Upper lobe of left lung (tissue), 6 donors: ENCODE data around the gene KIAA1755. TPM values are rescaled to one million over a fixed set of nuclear protein-coding genes. Genes with fewer than 3 reads are reported as not detected.

Experiments
- ATAC-seq, 2 donors: fragments of 200-7000 bp; cut with Tn5 transposase; one replicate each; pipeline ENCODE4 v1.9.1; 2022; ENCODE audit warnings: mild to moderate bottlenecking in 2 of 2, moderate library complexity in 2 of 2; ENCODE audit not compliant: low FRiP score in 2 of 2
- DNase-seq, 2 donors: peaks; one replicate each; pipeline ENCODE4 v3.0.0-alpha.2; 2019 to 2020
- H3K27ac ChIP-seq, 4 donors: fragments of 200-600 bp; sonication (generic); one replicate each; pipeline ENCODE4 v1.5.1; 2016 to 2019
- H3K27me3 ChIP-seq, 4 donors: fragments of 200-600 bp; sonication (generic); one replicate each; pipeline ENCODE4 v1.5.1; 2017 to 2019
- H3K36me3 ChIP-seq, 4 donors: fragments of 200-600 bp; sonication (generic); one replicate each; pipeline ENCODE4 v1.5.1; 2016 to 2019
- H3K4me1 ChIP-seq, 4 donors: fragments of 200-600 bp; sonication (generic); one replicate each; pipeline ENCODE4 v1.5.1; 2018 to 2019
- H3K4me3 ChIP-seq, 4 donors: fragments of 200-600 bp; sonication (generic); one replicate each; pipeline ENCODE4 v1.5.1; 2017 to 2019; ENCODE audit warnings: mild to moderate bottlenecking in 2 of 4, moderate library complexity in 1 of 4
- H3K9me3 ChIP-seq, 4 donors: fragments of 200-600 bp; sonication (generic); one replicate each; pipeline ENCODE4 v1.5.1; 2018 to 2019
- EP300 ChIP-seq, 4 donors: sonication (generic); formaldehyde crosslinking; IDR thresholded peaks; one replicate each; pipeline ENCODE4 v1.5.1; 2017; ENCODE audit warnings: antibody characterized with exemption in 4 of 4, control low read depth in 2 of 4
- POLR2A ChIP-seq, 4 donors: fragments of 450-650 bp; IDR thresholded peaks; one replicate each; pipeline ENCODE4 v1.5.1; 2016 to 2017; ENCODE audit warnings: antibody characterized with exemption in 4 of 4, mild to moderate bottlenecking in 2 of 4
- POLR2AphosphoS5 ChIP-seq, 2 donors: sonication (generic); formaldehyde crosslinking; IDR thresholded peaks; one replicate each; pipeline ENCODE4 v1.5.1; 2017; ENCODE audit warnings: antibody characterized with exemption in 2 of 2
- WGBS, 2 donors: methylation state at CpG; one replicate each; pipeline ENCODE4 v1.1.5; 2017 to 2018; 5-methylcytosine and 5-hydroxymethylcytosine counted together
- total RNA-seq, 6 donors: library from RNA; depleted of rRNA in 4 of 6; stranded (reverse); fragments of >200 nt in 4 of 6; gene quantifications; one replicate each; pipeline versions ENCODE4 v1.1.0 to v1.2.1, GENCODE V29; 2016 to 2021
- TF ChIP-seq, protein P1 (sequence below), 6 experiments: fragments of 450-650 bp in 4 of 6; fragments of 200-600 bp in 2 of 6; sonication (generic) in 2 of 6; IDR thresholded peaks; one replicate each; pipeline ENCODE4 v1.5.1; 2016 to 2019; ENCODE audit warnings: antibody characterized with exemption in 6 of 6
- donor health status: DM: no; HTN: no; CAD: no; lungs with moderate emphysema.
- donor health status: DM: no; HTN: yes; CAD: no; lungs with severe emphysema.

The KIAA1755 gene
- total RNA-seq, 6 donors from 2014 or later, result 0.15 to 3.1 (median 1.4) TPM

DNA sequence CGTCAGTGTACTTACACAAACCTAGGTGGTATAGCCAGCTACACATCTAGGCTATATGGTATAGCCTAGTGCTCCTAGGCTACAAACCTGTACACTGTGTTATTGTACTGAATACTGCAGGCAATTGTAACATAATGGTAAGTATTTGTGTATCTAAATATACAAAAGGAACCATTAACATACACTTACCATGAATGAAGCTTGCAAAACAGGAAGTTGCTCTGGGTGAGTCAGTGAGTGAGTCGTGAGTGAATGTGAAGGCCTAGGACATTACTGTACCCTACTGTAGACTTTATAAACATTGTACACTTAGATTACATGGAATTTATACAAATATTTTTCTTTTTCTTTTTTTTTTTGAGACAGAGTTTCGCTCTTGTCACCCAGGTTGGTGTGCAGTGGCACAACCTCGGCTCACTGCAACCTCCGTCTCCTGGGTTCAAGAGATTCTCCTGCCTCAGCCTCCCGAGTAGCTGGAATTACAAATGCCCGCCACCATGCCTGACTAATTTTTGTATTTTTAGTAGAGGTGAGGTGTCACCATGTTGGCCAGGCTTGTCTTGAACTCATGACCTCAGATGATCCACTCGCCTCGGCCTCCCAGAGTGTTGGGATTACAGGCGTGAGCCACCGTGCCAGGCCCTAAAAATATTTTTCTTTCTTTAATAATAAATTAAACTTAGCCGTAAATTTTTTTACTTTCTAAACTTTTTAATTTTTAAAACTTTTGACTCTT lies 15.4 kb upstream of the KIAA1755 start:
- H3K36me3 ChIP-seq, result no peaks in the 10 kb centered on the region
- ATAC-seq (no peak), DNase-seq (peak in 1 of 2 donors; percentile 38)
- TF ChIP-seq POLR2AphosphoS5 (IDR thresholded peaks at IDR 0.05) (no peak), EP300 (IDR thresholded peaks at IDR 0.05) (no peak), POLR2A (IDR thresholded peaks at IDR 0.05) (no peak)
- TF ChIP-seq, protein P1, sequence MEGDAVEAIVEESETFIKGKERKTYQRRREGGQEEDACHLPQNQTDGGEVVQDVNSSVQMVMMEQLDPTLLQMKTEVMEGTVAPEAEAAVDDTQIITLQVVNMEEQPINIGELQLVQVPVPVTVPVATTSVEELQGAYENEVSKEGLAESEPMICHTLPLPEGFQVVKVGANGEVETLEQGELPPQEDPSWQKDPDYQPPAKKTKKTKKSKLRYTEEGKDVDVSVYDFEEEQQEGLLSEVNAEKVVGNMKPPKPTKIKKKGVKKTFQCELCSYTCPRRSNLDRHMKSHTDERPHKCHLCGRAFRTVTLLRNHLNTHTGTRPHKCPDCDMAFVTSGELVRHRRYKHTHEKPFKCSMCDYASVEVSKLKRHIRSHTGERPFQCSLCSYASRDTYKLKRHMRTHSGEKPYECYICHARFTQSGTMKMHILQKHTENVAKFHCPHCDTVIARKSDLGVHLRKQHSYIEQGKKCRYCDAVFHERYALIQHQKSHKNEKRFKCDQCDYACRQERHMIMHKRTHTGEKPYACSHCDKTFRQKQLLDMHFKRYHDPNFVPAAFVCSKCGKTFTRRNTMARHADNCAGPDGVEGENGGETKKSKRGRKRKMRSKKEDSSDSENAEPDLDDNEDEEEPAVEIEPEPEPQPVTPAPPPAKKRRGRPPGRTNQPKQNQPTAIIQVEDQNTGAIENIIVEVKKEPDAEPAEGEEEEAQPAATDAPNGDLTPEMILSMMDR (IDR thresholded peaks at IDR 0.05), result no peak
- no peak overlapping the region for H3K27ac ChIP-seq
- WGBS, 2 donors, result 80 to 83% methylated on average over 12 of the region's 12 CpGs
- no peak overlapping the region for H3K4me3 ChIP-seq
- no peaks in the 10 kb centered on the region for H3K27me3 ChIP-seq
- no peaks in the 10 kb centered on the region for H3K9me3 ChIP-seq
- H3K4me1 ChIP-seq, result peaks cover 0 to 4% (median 0%) of the 10 kb centered on the region in 4 donors

DNA sequence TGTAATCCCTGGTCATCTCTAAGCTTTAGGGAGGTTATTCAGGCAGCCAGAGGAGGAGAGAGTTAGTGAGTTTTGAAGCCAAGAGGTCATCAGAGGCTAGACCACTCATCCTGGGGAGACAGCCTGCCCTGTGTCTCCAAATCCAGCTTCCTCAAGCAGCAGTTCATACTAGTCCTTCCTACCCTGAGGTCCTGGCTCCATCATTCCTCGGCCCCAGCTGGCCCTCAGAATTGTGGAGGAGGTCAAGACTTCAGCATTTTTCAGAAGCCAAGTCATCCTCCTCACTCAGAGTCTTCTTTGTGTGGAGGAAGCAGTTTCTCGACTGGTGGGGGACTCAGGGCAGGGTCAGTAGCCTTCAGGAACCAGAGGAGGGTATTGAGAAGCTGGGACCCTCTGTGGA lies 12.4 kb upstream of the KIAA1755 start:
- Histone ChIP-seq H3K27me3 (no peaks in the 10 kb centered on the region), H3K27ac (no peak overlapping the region), H3K9me3 (no peaks in the 10 kb centered on the region), H3K4me1 (peaks cover 0 to 8% (median 0%) of the 10 kb centered on the region in 4 donors), H3K4me3 (no peak overlapping the region), H3K36me3 (no peaks in the 10 kb centered on the region)
- ATAC-seq (peak in 1 of 2 donors; percentile 52), DNase-seq (no peak)
- 61 to 83% methylated on average over 1 to 2 of the region's 2 CpGs for WGBS, 2 donors
- TF ChIP-seq EP300 (IDR thresholded peaks at IDR 0.05), result no peak
- TF ChIP-seq, protein P1 (IDR thresholded peaks at IDR 0.05), result no peak
- no peak for TF ChIP-seq POLR2A (IDR thresholded peaks at IDR 0.05)
- TF ChIP-seq POLR2AphosphoS5 (IDR thresholded peaks at IDR 0.05), result no peak

DNA sequence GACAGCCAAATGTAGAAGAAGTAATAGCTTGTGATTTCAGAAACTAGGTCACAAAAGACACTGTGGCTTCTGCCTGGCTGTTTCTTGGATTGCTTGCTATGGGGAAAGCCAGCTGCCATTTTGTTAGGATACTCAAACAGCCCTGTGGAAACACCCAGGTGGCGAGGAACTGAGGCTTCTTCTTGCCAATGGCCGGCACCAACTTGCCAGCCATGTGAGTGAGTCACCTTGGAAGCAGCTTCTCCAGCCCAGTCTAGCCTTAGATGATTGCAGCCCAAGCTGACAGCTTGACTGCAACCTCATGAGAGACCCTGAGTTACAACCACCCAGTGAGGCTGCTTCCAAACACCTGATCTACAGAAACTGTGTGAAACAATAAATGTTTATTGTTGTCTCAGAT lies 11.9 kb upstream of the KIAA1755 start:
- TF ChIP-seq, protein P1 (IDR thresholded peaks at IDR 0.05), result no peak
- TF ChIP-seq POLR2A (IDR thresholded peaks at IDR 0.05) (no peak), POLR2AphosphoS5 (IDR thresholded peaks at IDR 0.05) (no peak), EP300 (IDR thresholded peaks at IDR 0.05) (no peak)
- Histone ChIP-seq H3K27ac (no peak overlapping the region), H3K4me3 (no peak overlapping the region), H3K36me3 (no peaks in the 10 kb centered on the region), H3K9me3 (no peaks in the 10 kb centered on the region), H3K4me1 (peaks cover 0 to 8% (median 0%) of the 10 kb centered on the region in 4 donors), H3K27me3 (no peaks in the 10 kb centered on the region)
- DNase-seq, result no peak
- 83 to 95% methylated on average over 1 to 2 of the region's 2 CpGs for WGBS, 2 donors
- ATAC-seq, result no peak

DNA sequence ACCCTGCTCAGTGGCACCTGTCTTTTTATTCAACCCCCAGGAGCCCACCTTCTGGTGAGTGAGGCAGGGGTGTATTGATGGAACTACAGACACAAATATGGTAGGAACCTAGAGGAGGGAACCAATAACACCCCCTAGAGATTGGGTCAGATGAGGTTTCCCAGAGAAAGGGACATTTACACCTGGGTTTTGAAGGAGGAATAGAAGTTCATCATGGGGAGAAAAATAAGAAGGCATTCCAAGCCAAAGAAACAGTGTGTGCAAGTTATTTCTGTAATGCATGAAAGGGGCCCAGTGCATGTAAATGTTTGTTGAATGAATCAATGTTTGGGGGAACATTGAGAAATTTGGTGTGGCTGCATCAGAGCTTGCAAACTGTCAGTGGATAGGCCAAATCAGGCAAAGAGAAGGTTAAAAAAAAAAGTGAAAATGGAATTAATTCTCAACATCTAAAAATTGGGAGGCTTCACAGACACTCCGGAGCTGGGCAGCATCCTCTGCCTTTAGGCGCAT lies 11.1 kb upstream of the KIAA1755 start:
- 89% methylated on average over 2 of the region's 2 CpGs for WGBS, 2 donors
- TF ChIP-seq, protein P1 (IDR thresholded peaks at IDR 0.05), result no peak
- TF ChIP-seq POLR2AphosphoS5 (IDR thresholded peaks at IDR 0.05) (no peak), EP300 (IDR thresholded peaks at IDR 0.05) (no peak), POLR2A (IDR thresholded peaks at IDR 0.05) (no peak)
- H3K9me3 ChIP-seq, result no peaks in the 10 kb centered on the region
- ATAC-seq (no peak), DNase-seq (no peak)
- H3K27ac ChIP-seq, result no peak overlapping the region
- no peak overlapping the region for H3K4me3 ChIP-seq
- H3K36me3 ChIP-seq, result no peaks in the 10 kb centered on the region
- H3K27me3 ChIP-seq, result no peaks in the 10 kb centered on the region
- peaks cover 0 to 8% (median 0%) of the 10 kb centered on the region in 4 donors for H3K4me1 ChIP-seq
